ENCODE data around the gene TLL2.

- TF ChIP-seq CTCF (conservative IDR thresholded peaks at IDR 0.05; ENCODE audit: low read depth in 2 of 2) (no peak), EZH2 (IDR thresholded peaks at IDR 0.05; ENCODE audit: low read depth, unreplicated experiment) (no peak), ETS1 (IDR thresholded peaks at IDR 0.05) (no peak), POLR2AphosphoS5 (IDR thresholded peaks at IDR 0.05; ENCODE audit: low read depth) (no peak), EZH2phosphoT487 (IDR thresholded peaks at IDR 0.05; ENCODE audit: unreplicated experiment) (no peak), ZNF114 (CRISPR knock-in tag; IDR thresholded peaks at IDR 0.05) (no peak), REST (IDR thresholded peaks at IDR 0.05; ENCODE audit: unreplicated experiment) (no peak), CREB1 (CRISPR knock-in tag; IDR thresholded peaks at IDR 0.05; ENCODE audit: low read depth) (no peak), ZNF331 (CRISPR knock-in tag; IDR thresholded peaks at IDR 0.05; ENCODE audit: low read depth) (no peak), ZNF462 (CRISPR knock-in tag; IDR thresholded peaks at IDR 0.05) (no peak), NANOG (IDR thresholded peaks at IDR 0.05; ENCODE audit: borderline replicate concordance) (no peak), JUNB (IDR thresholded peaks at IDR 0.05; ENCODE audit: unreplicated experiment) (no peak), STAT1 (IDR thresholded peaks at IDR 0.05; ENCODE audit: unreplicated experiment) (no peak)
Measured at GRCh38 chr10:96456296-96456840, 57.4 kb downstream of the TLL2 start.
